ENCODE data around the gene SMTNL2.
"Not testable (repeated sequence)": the region's sequence is repeated elsewhere in the genome, so short reads cannot be mapped to it uniquely, and the experiment has no call there.

The SMTNL2 gene

GRCh38 chr17:4594406-4594805 lies 10.1 kb downstream of the SMTNL2 start:
- Histone ChIP-seq H3F3A (ENCODE audit: insufficient read depth, low read length) (no peaks in the 10 kb centered on the region), H3K79me2 (ENCODE audit: insufficient read depth, low read length) (no peaks in the 10 kb centered on the region), H3K9me3 (ENCODE audit: low read length) (no peaks in the 10 kb centered on the region), H4K20me1 (ENCODE audit: insufficient read depth, low read length) (no peaks in the 10 kb centered on the region), H3K4me3 (ENCODE audit: low read depth, low read length, poor library complexity, severe bottlenecking) (no peak overlapping the region), H3K27ac (ENCODE audit: low read depth, low read length, poor library complexity, severe bottlenecking) (no peak overlapping the region), H3K9ac (ENCODE audit: low read length) (no peak overlapping the region), H3K36me3 (ENCODE audit: insufficient read depth, low read length) (no peaks in the 10 kb centered on the region), H2AFZ (ENCODE audit: low read length) (no peak overlapping the region), H3K4me1 (ENCODE audit: insufficient read depth, low read length, severe bottlenecking) (no peaks in the 10 kb centered on the region), H3K4me2 (ENCODE audit: low read length) (no peak overlapping the region), H3K9me2 (ENCODE audit: low read depth, low read length) (no peaks in the 10 kb centered on the region), H3K27me3 (ENCODE audit: insufficient read depth, low read length) (peaks cover 14% of the 10 kb centered on the region; the same call in 1 of the 2 replicates)
- TF ChIP-seq EZH2 (IDR thresholded peaks at IDR 0.05; ENCODE audit: borderline replicate concordance, low read length): no peak
- no peak for TF ChIP-seq CTCF (IDR thresholded peaks at IDR 0.05; ENCODE audit: low read length)

- H3K9ac ChIP-seq (ENCODE audit: low read length): no peak overlapping the region
- TF ChIP-seq EZH2 (IDR thresholded peaks at IDR 0.05; ENCODE audit: borderline replicate concordance, low read length): no peak
- TF ChIP-seq CTCF (IDR thresholded peaks at IDR 0.05; ENCODE audit: low read length): peak; percentile 53
- H2AFZ ChIP-seq (ENCODE audit: low read length): no peak overlapping the region
Measured at GRCh38 chr17:4594931-4595684, 10.8 kb downstream of the SMTNL2 start.

DNA sequence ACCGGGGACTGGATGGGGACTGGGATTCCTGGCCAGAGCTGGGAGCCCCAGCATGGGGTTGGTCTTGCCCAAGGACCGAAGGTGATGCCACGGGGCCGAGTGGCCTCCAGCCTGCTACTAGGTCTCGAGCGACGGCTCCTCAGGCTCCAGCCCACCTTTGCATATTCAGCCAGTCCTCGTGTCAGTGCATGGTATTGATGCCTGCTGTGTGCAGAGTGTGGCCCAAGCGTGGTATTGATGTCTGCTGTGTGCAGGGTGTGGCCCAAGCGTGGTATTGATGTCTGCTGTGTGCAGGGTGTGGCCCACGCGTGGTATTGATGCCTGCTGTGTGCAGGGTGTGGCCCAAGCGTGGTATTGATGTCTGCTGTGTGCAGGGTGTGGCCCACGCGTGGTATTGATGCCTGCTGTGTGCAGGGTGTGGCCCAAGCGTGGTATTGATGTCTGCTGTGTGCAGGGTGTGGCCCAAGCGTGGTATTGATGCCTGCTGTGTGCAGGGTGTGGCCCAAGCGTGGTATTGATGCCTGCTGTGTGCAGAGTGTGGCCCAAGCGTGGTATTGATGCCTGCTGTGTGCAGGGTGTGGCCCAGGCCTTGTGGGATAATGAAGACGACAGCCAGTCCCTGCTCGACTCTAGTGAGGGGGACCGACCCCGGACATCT lies 11.5 kb downstream of the SMTNL2 start:
- not testable (repeated sequence) for H2AFZ ChIP-seq (ENCODE audit: low read length); H3K9ac ChIP-seq (ENCODE audit: low read length); H3K9me3 ChIP-seq (ENCODE audit: low read length); H3K79me2 ChIP-seq (ENCODE audit: insufficient read depth, low read length); H3K9me2 ChIP-seq (ENCODE audit: low read depth, low read length); H3K36me3 ChIP-seq (ENCODE audit: insufficient read depth, low read length); H3K27me3 ChIP-seq (ENCODE audit: insufficient read depth, low read length); H3K4me2 ChIP-seq (ENCODE audit: low read length); H4K20me1 ChIP-seq (ENCODE audit: insufficient read depth, low read length); H3K27ac ChIP-seq (ENCODE audit: low read depth, low read length, poor library complexity, severe bottlenecking); H3K4me1 ChIP-seq (ENCODE audit: insufficient read depth, low read length, severe bottlenecking); H3F3A ChIP-seq (ENCODE audit: insufficient read depth, low read length); H3K4me3 ChIP-seq (ENCODE audit: low read depth, low read length, poor library complexity, severe bottlenecking)

More at GRCh38 chr17:4594931-4595684, 10.8 kb downstream of the SMTNL2 start:
- Histone ChIP-seq H3K4me3 (ENCODE audit: low read depth, low read length, poor library complexity, severe bottlenecking) (no peak overlapping the region), H3K9me3 (ENCODE audit: low read length) (no peaks in the 10 kb centered on the region), H3F3A (ENCODE audit: insufficient read depth, low read length) (no peaks in the 10 kb centered on the region), H3K4me2 (ENCODE audit: low read length) (no peak overlapping the region), H3K4me1 (ENCODE audit: insufficient read depth, low read length, severe bottlenecking) (no peaks in the 10 kb centered on the region), H4K20me1 (ENCODE audit: insufficient read depth, low read length) (no peaks in the 10 kb centered on the region), H3K9me2 (ENCODE audit: low read depth, low read length) (no peaks in the 10 kb centered on the region), H3K79me2 (ENCODE audit: insufficient read depth, low read length) (no peaks in the 10 kb centered on the region), H3K27me3 (ENCODE audit: insufficient read depth, low read length) (peaks cover 13% of the 10 kb centered on the region; the same call in 1 of the 2 replicates), H3K36me3 (ENCODE audit: insufficient read depth, low read length) (no peaks in the 10 kb centered on the region), H3K27ac (ENCODE audit: low read depth, low read length, poor library complexity, severe bottlenecking) (no peak overlapping the region)

All from OCI-LY1 (cell line).